Ovary (tissue), 9 donors: ENCODE data around the gene CALD1. TPM values are rescaled to one million over a fixed set of nuclear protein-coding genes. Genes with fewer than 3 reads are reported as not detected.

Experiments used
- DNase-seq, 5 donors: peaks; one replicate each; pipeline ENCODE4 v3.0.0-alpha.2; 2019 to 2020
- H3K27ac ChIP-seq, 2 donors: fragments of 200-600 bp; one replicate each; pipeline versions ENCODE4 v1.5.1 to v1.8.0; 2019 to 2022
- H3K27me3 ChIP-seq: fragments of 200-600 bp; one replicate; pipeline ENCODE4 v1.8.0; 2022
- H3K36me3 ChIP-seq: fragments of 200-600 bp; sonication (generic); one replicate; pipeline ENCODE4 v1.5.1; 2019
- H3K4me1 ChIP-seq: one replicate; pipeline ENCODE4 v1.8.1; 2013; ENCODE audit warnings: mild to moderate bottlenecking, moderate library complexity; ENCODE audit not compliant: insufficient read depth
- H3K4me3 ChIP-seq: fragments of 200-600 bp; sonication (generic); one replicate; pipeline ENCODE4 v1.5.1; 2017
- H3K9me3 ChIP-seq, 2 donors: fragments of 200-600 bp in 1 of 2; sonication (generic) in 1 of 2; one replicate each; pipeline versions ENCODE4 v1.5.1 to v1.8.1; 2013 to 2019; ENCODE audit warnings: mild to moderate bottlenecking in 1 of 2, moderate library complexity in 1 of 2
- CTCF ChIP-seq, 3 donors: fragments of 450-650 bp in 2 of 3; fragments of 200-600 bp in 1 of 3; IDR thresholded peaks; one replicate each; pipeline versions ENCODE4 v1.5.1 to v1.8.0; 2016 to 2022; ENCODE audit warnings: antibody characterized with exemption in 3 of 3, mild to moderate bottlenecking in 1 of 3
- EP300 ChIP-seq: sonication (generic); formaldehyde crosslinking; IDR thresholded peaks from one replicate; pipeline ENCODE4 v1.6.1; 2017; ENCODE audit warnings: antibody characterized with exemption
- POLR2A ChIP-seq: fragments of 450-650 bp; IDR thresholded peaks from one replicate; pipeline ENCODE4 v1.6.1; 2017; ENCODE audit warnings: antibody characterized with exemption, mild to moderate bottlenecking, moderate library complexity
- WGBS, 3 donors: extraction: QIAGEN DNeasy Blood & Tissue Kit in 1 of 3; methylation state at CpG; one replicate each; pipeline versions ENCODE4 v1.1.5 to v1.1.7; 2013 to 2017; 5-methylcytosine and 5-hydroxymethylcytosine counted together
- intact Hi-C, 4 donors: fragments of 100-400 bp; cut with DNase I; formaldehyde crosslinking; loops; one replicate each; pipeline versions ENCODE4 v1.11.0 to v1.15.1; 2022 to 2023
- polyA plus RNA-seq, 2 donors: library from polyadenylated mRNA; stranded (reverse); fragments of 200-250 nt in 1 of 2; fragments of 350-450 nt in 1 of 2; fragmentation: Illumina TruSeq in 1 of 2; extraction: RNeasy Lipid Tissue Mini Kit (QIAGEN cat#74804) in 1 of 2; gene quantifications; one replicate each; pipeline ENCODE4 v1.2.3, GENCODE V29; 2013 to 2014
- total RNA-seq, 7 donors: library from RNA; depleted of rRNA in 2 of 7; stranded (reverse); fragments of >200 nt in 2 of 7; fragmentation: NEBNext Ultra II Directional in 3 of 7; extraction: Animal tissue kit (Norgen Biotek cat#: 25700) in 3 of 7; gene quantifications; one replicate each; pipeline versions ENCODE4 v1.1.0 to v1.2.4, GENCODE V29; 2016 to 2023
- donor health status: DM: no; HTN: no; CAD: no; lungs with moderate emphysema.
- donor health status: DM: no; HTN: no; CAD: no.
- donor health status: Bipolar disorder and iron deficiency.
- donor health status: DM: yes; HTN: yes; CAD: no.
- donor health status: DM: no; HTN: no; CAD: no.
- donor health status: DM: yes; HTN: yes; CAD: no.

CALD1 gene
- total and polyA plus RNA-seq, 9 donors = 306 to 697 (median 463) TPM

GRCh38 chr7:134785842-134786241 is 6.4 kb downstream of the CALD1 start:
- no peak for DNase-seq
- intact Hi-C loops = loop anchor here in 1 of 4 donors (10.0 kb wide), 1 partner anchor 149 kb away; no protein-coding TSS in a partner anchor
- Histone ChIP-seq H3K36me3 (no peaks in the 10 kb centered on the region), H3K27me3 (no peaks in the 10 kb centered on the region), H3K4me1 (peaks cover 33% of the 10 kb centered on the region), H3K9me3 (no peaks in the 10 kb centered on the region), H3K27ac (peak overlapping the region in 1 of 2 donors; percentile 33), H3K4me3 (no peak overlapping the region)
- TF ChIP-seq CTCF (IDR thresholded peaks at IDR 0.05) (no peak), POLR2A (no peak), EP300 (no peak)

- DNase-seq = no peak
- no peaks in the 10 kb centered on the region for H3K36me3 ChIP-seq
- 9 to 27% (median 10%) methylated on average over 2 of the region's 2 CpGs for WGBS, 3 donors
- H3K4me1 ChIP-seq = peaks cover 39% of the 10 kb centered on the region
- no peaks in the 10 kb centered on the region for H3K9me3 ChIP-seq
- H3K4me3 ChIP-seq = no peak overlapping the region
- intact Hi-C loops = loop anchor here in 1 of 4 donors (10.0 kb wide), 1 partner anchor 148 kb away; no protein-coding TSS in a partner anchor
- H3K27ac ChIP-seq = peak overlapping the region; percentile 17 to 34
- no peak for TF ChIP-seq CTCF (IDR thresholded peaks at IDR 0.05)
- no peak for TF ChIP-seq EP300
- TF ChIP-seq POLR2A = no peak
- H3K27me3 ChIP-seq = no peaks in the 10 kb centered on the region
Measured at GRCh38 chr7:134787064-134787463, 7.6 kb downstream of the CALD1 start.

GRCh38 chr7:134787720-134788119 is 8.3 kb downstream of the CALD1 start:
- H3K27me3 ChIP-seq = no peaks in the 10 kb centered on the region
- intact Hi-C loops = loop anchor here in 1 of 4 donors (10.0 kb wide), 1 partner anchor 147 kb away; no protein-coding TSS in a partner anchor
- WGBS, 3 donors = 37 to 40% (median 38%) methylated on average over 3 of the region's 3 CpGs
- H3K4me3 ChIP-seq = no peak overlapping the region
- DNase-seq = no peak
- no peaks in the 10 kb centered on the region for H3K9me3 ChIP-seq
- TF ChIP-seq EP300 = no peak
- no peak for TF ChIP-seq POLR2A
- no peak for TF ChIP-seq CTCF (IDR thresholded peaks at IDR 0.05)
- peaks cover 41% of the 10 kb centered on the region for H3K4me1 ChIP-seq
- peak overlapping the region; percentile 17 to 21 for H3K27ac ChIP-seq
- H3K36me3 ChIP-seq = no peaks in the 10 kb centered on the region

- Histone ChIP-seq H3K4me3 (no peak overlapping the region), H3K36me3 (no peaks in the 10 kb centered on the region), H3K9me3 (no peaks in the 10 kb centered on the region), H3K27ac (peak overlapping the region in 1 of 2 donors; percentile 21), H3K4me1 (peaks cover 42% of the 10 kb centered on the region), H3K27me3 (no peaks in the 10 kb centered on the region)
- TF ChIP-seq EP300 = no peak
- no peak for TF ChIP-seq POLR2A
- no peak for TF ChIP-seq CTCF (IDR thresholded peaks at IDR 0.05)
- intact Hi-C loops = loop anchor here in 1 of 4 donors (10.0 kb wide), 1 partner anchor 147 kb away; no protein-coding TSS in a partner anchor
- no peak for DNase-seq
- 80 to 93% (median 80%) methylated on average over 2 of the region's 2 CpGs for WGBS, 3 donors
Measured at GRCh38 chr7:134788191-134788590, 8.8 kb downstream of the CALD1 start.
